MCF 10A (cell line): ENCODE data around the gene GSE1. TPM values are rescaled to one million over a fixed set of nuclear protein-coding genes. Genes with fewer than 3 reads are reported as not detected.

ENCODE experiments used
- BruUV-seq: library from RNA; stranded (reverse); fragments of 400-500 nt; replicated peaks from 2 replicates; lab custom pipeline; 2021; lab: Mats Ljungman, UMichigan
- CTCF ChIA-PET: fragments of 300-600 bp; sonication (Branson Sonifier 250); formaldehyde crosslinking; extraction: SDS; loops from one replicate; lab custom pipeline; 2021; ENCODE audit warnings: antibody characterized with exemption, inconsistent platforms; lab: Yijun Ruan, JAX
- POLR2A ChIA-PET: fragments of 300-600, 350-650 bp; sonication (Branson Sonifier 250); formaldehyde crosslinking; extraction: SDS; loops from one replicate; lab custom pipeline; 2020; ENCODE audit warnings: antibody characterized with exemption, inconsistent platforms; lab: Yijun Ruan, JAX
- DNase-seq: peaks from one replicate; pipeline ENCODE4 v3.0.0-alpha.2; 2018; ENCODE audit not compliant: unreplicated experiment
- H3K27ac Mint-ChIP-seq: one replicate; pipeline ENCODE4 v1.8.0; 2022; ENCODE audit warnings: mild to moderate bottlenecking, low read depth, mixed read lengths; ENCODE audit not compliant: unreplicated experiment
- H3K27me3 Mint-ChIP-seq: one replicate; pipeline ENCODE4 v1.8.0; 2022; ENCODE audit warnings: mixed read lengths; ENCODE audit not compliant: insufficient read depth, unreplicated experiment
- H3K36me3 Mint-ChIP-seq: one replicate; pipeline ENCODE4 v1.8.0; 2022; ENCODE audit warnings: mild to moderate bottlenecking, moderate library complexity, mixed read lengths; ENCODE audit not compliant: insufficient read depth, unreplicated experiment
- H3K4me1 Mint-ChIP-seq: one replicate; pipeline ENCODE4 v1.8.0; 2022; ENCODE audit warnings: mixed read lengths; ENCODE audit not compliant: insufficient read depth, unreplicated experiment
- H3K4me3 Mint-ChIP-seq: one replicate; pipeline ENCODE4 v1.8.0; 2022; ENCODE audit warnings: mild to moderate bottlenecking, moderate library complexity, mixed read lengths; ENCODE audit not compliant: unreplicated experiment
- H3K9me3 Mint-ChIP-seq: one replicate; pipeline ENCODE4 v1.8.0; 2022; ENCODE audit warnings: mixed read lengths; ENCODE audit not compliant: unreplicated experiment
- intact Hi-C: fragments of 100-400 bp; cut with micrococcal nuclease; formaldehyde crosslinking; loops from 2 replicates; pipeline ENCODE4 v1.14.1; 2022
- total RNA-seq: library from RNA; stranded (reverse); gene quantifications from 2 replicates; pipeline ENCODE4 v1.2.3, GENCODE V29; 2022
- TF ChIP-seq, protein P1 (sequence below): fragments of 200-600 bp; IDR thresholded peaks from one replicate; pipeline ENCODE4 v1.8.0; 2022; ENCODE audit warnings: antibody characterized with exemption, mild to moderate bottlenecking; ENCODE audit not compliant: unreplicated experiment

The GSE1 gene
- total RNA-seq, 1 experiment from 2014 or later = 52.9 TPM

DNA sequence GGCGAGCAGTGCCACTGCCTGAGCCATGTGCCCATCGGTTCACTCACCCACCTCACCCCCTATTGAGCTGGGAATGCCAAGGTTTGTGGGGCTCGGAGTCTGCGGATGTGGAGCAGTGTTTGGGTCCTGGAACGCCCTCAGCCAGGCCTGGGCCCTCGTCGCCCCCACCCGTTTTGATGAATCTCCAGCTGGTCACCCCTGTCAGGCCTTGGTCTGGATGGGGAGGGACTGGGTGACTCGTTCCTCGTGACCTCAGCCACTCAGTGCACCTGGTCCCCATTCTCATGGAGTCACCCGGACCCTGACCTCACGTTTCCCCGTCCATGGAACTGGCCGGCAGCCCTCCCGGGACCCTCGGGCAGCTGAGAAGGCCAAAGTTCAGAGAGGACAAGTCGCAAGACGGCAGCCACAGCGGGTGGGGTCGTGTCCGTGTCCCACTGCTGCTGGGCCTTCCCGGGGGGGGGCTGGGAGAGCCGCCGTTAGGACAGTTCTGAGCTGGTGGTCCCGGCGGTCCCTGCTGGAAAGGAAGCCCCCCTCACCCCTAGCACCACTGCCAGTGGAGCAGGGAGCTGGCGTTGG is 23.2 kb downstream of the GSE1 start:
- TF ChIP-seq, protein P1, sequence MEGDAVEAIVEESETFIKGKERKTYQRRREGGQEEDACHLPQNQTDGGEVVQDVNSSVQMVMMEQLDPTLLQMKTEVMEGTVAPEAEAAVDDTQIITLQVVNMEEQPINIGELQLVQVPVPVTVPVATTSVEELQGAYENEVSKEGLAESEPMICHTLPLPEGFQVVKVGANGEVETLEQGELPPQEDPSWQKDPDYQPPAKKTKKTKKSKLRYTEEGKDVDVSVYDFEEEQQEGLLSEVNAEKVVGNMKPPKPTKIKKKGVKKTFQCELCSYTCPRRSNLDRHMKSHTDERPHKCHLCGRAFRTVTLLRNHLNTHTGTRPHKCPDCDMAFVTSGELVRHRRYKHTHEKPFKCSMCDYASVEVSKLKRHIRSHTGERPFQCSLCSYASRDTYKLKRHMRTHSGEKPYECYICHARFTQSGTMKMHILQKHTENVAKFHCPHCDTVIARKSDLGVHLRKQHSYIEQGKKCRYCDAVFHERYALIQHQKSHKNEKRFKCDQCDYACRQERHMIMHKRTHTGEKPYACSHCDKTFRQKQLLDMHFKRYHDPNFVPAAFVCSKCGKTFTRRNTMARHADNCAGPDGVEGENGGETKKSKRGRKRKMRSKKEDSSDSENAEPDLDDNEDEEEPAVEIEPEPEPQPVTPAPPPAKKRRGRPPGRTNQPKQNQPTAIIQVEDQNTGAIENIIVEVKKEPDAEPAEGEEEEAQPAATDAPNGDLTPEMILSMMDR = no peak
- Mint-ChIP-seq H3K27ac (no peak overlapping the region), H3K9me3 (no peaks in the 10 kb centered on the region), H3K4me3 (no peak overlapping the region), H3K4me1 (peaks cover 4% of the 10 kb centered on the region), H3K27me3 (no peaks in the 10 kb centered on the region), H3K36me3 (no peaks in the 10 kb centered on the region)
- ChIA-PET CTCF (interaction anchor here (0.6 to 1.5 kb wide), 4 partner anchors 20 to 521 kb away, joined by 3 to 10 read pairs (median 6); no protein-coding TSS in a partner anchor), POLR2A (interaction anchor here (1.4 kb wide), 1 partner anchor 17 kb away, joined by 3 read pairs; no protein-coding TSS in a partner anchor)
- no TSS peak for BruUV-seq
- no peak for DNase-seq
- intact Hi-C loops = no loop called here

DNA sequence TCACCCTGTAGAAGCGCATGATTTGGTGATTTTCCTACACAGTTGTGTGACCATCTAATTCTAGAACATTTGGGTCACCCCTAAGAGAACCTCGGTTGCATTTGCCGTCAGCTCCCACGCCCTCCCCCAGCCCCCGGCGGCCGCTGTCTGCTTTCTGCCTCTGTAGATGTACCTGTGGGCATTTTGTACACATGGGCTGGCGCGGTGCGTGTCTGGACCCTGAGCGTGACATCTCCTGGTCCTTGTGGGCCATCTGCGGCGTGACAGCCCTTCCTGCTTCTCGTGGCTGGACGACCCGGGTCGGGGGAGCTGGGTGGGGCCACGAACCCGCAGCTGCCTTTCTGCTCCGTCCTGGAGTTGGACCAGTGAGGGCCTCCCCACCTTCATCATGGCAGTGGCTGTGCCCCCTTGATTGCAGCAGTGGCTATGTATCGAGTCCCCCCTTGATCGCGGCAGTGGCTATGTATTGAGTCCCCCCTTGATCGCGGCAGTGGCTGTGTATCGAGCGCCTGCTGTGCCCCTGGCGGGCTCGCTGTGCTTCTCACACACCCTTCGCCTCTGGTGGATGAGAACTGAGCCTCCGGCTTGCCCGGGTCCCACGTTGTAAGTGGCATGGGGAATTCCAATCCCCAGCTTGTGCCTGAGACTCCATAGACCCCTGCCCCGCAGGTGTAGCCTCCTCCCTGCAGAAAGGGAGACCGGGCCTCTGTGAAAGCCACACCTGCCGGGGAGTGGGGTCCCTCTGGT is 24.1 kb downstream of the GSE1 start:
- Mint-ChIP-seq H3K27me3 (no peaks in the 10 kb centered on the region), H3K4me1 (peaks cover 4% of the 10 kb centered on the region), H3K9me3 (no peaks in the 10 kb centered on the region), H3K36me3 (no peaks in the 10 kb centered on the region), H3K4me3 (no peak overlapping the region), H3K27ac (no peak overlapping the region)
- DNase-seq = no peak
- intact Hi-C loops = no loop called here
- BruUV-seq = no TSS peak
- POLR2A ChIA-PET = no interaction called here
- CTCF ChIA-PET = interaction anchor here (0.6 to 1.5 kb wide), 3 partner anchors 22 to 522 kb away, joined by 3 to 10 read pairs (median 4); no protein-coding TSS in a partner anchor
- TF ChIP-seq, protein P1 = no peak

GRCh38 chr16:85637808-85638647 is 24.9 kb downstream of the GSE1 start:
- TF ChIP-seq, protein P1 = no peak
- H3K27me3 Mint-ChIP-seq = no peaks in the 10 kb centered on the region
- no TSS peak for BruUV-seq
- H3K4me1 Mint-ChIP-seq = peaks cover 4% of the 10 kb centered on the region
- H3K36me3 Mint-ChIP-seq = no peaks in the 10 kb centered on the region
- intact Hi-C loops = no loop called here
- POLR2A ChIA-PET = no interaction called here
- no peak overlapping the region for H3K4me3 Mint-ChIP-seq
- no peak for DNase-seq
- H3K27ac Mint-ChIP-seq = no peak overlapping the region
- CTCF ChIA-PET = no interaction called here
- no peaks in the 10 kb centered on the region for H3K9me3 Mint-ChIP-seq
